Nephron progenitor cell (in vitro differentiated cells): ENCODE measurements around the gene CDC42BPB.

Source experiments
- DNase-seq: peaks from one replicate; pipeline ENCODE4 v3.0.0; 2021
- H3K27ac Mint-ChIP-seq: 2 replicates; pipeline ENCODE4 v1.8.0; 2021; ENCODE audit warnings: mild to moderate bottlenecking, moderate library complexity, mixed read lengths
- H3K27me3 Mint-ChIP-seq: 2 replicates; pipeline ENCODE4 v1.8.0; 2021; ENCODE audit warnings: mild to moderate bottlenecking, low read depth, mixed read lengths; ENCODE audit not compliant: poor library complexity
- H3K36me3 Mint-ChIP-seq: 2 replicates; pipeline ENCODE4 v1.8.0; 2021; ENCODE audit warnings: low read depth, mixed read lengths
- H3K4me1 Mint-ChIP-seq: 2 replicates; pipeline ENCODE4 v1.8.0; 2021; ENCODE audit warnings: mixed read lengths
- H3K4me3 Mint-ChIP-seq: 2 replicates; pipeline ENCODE4 v1.8.0; 2021; ENCODE audit warnings: mild to moderate bottlenecking, moderate library complexity, mixed read lengths
- H3K9me3 Mint-ChIP-seq: 2 replicates; pipeline ENCODE4 v1.8.0; 2021; ENCODE audit warnings: mild to moderate bottlenecking, moderate library complexity, mixed read lengths
- CTCF ChIP-seq: fragments of 200-600 bp; sonication (generic); IDR thresholded peaks from 2 replicates; pipeline ENCODE4 v1.5.0; 2021; ENCODE audit warnings: antibody characterized with exemption

Gene CDC42BPB

GRCh38 chr14:103091041-103091882, 33.9 kb upstream of the CDC42BPB start:
- peak; percentile 82 for DNase-seq
- peak; percentile 45 for TF ChIP-seq CTCF

GRCh38 chr14:103090481-103091020, 33.2 kb upstream of the CDC42BPB start:
- Mint-ChIP-seq H3K9me3 (no peaks in the 10 kb centered on the region), H3K4me1 (peaks cover 23% of the 10 kb centered on the region), H3K27me3 (peaks cover 33% of the 10 kb centered on the region), H3K27ac (no peak overlapping the region), H3K36me3 (no peaks in the 10 kb centered on the region), H3K4me3 (peak overlapping the region; percentile 45)
- no peak for TF ChIP-seq CTCF
- DNase-seq, result no peak

More at GRCh38 chr14:103091041-103091882, 33.9 kb upstream of the CDC42BPB start:
- no peak overlapping the region for H3K27ac Mint-ChIP-seq
- no peaks in the 10 kb centered on the region for H3K9me3 Mint-ChIP-seq
- H3K27me3 Mint-ChIP-seq, result peaks cover 25% of the 10 kb centered on the region
- H3K4me1 Mint-ChIP-seq, result peaks cover 27% of the 10 kb centered on the region
- no peaks in the 10 kb centered on the region for H3K36me3 Mint-ChIP-seq
- peak overlapping the region; percentile 45 for H3K4me3 Mint-ChIP-seq

GRCh38 chr14:103089386-103090335, 32.3 kb upstream of the CDC42BPB start:
- H3K9me3 Mint-ChIP-seq, result no peaks in the 10 kb centered on the region
- peaks cover 41% of the 10 kb centered on the region for H3K27me3 Mint-ChIP-seq
- peaks cover 14% of the 10 kb centered on the region for H3K4me1 Mint-ChIP-seq
- H3K36me3 Mint-ChIP-seq, result no peaks in the 10 kb centered on the region
- no peak for TF ChIP-seq CTCF
- no peak overlapping the region for H3K27ac Mint-ChIP-seq
- no peak overlapping the region for H3K4me3 Mint-ChIP-seq
- no peak for DNase-seq

GRCh38 chr14:103088921-103089320, 31.6 kb upstream of the CDC42BPB start:
- Mint-ChIP-seq H3K4me1 (peaks cover 6% of the 10 kb centered on the region), H3K9me3 (no peaks in the 10 kb centered on the region), H3K27me3 (peaks cover 46% of the 10 kb centered on the region), H3K36me3 (no peaks in the 10 kb centered on the region), H3K27ac (no peak overlapping the region), H3K4me3 (no peak overlapping the region)
- no peak for TF ChIP-seq CTCF
- no peak for DNase-seq

- Mint-ChIP-seq H3K9me3 (no peaks in the 10 kb centered on the region), H3K36me3 (no peaks in the 10 kb centered on the region), H3K4me1 (peaks cover 4% of the 10 kb centered on the region), H3K4me3 (no peak overlapping the region), H3K27ac (no peak overlapping the region), H3K27me3 (peaks cover 41% of the 10 kb centered on the region)
- peak; percentile 53 for DNase-seq
- no peak for TF ChIP-seq CTCF
Measured at GRCh38 chr14:103087343-103087835, 30.0 kb upstream of the CDC42BPB start.
